DND-41 (cell line): ENCODE measurements around the gene ZNHIT6.

ENCODE experiments used
- ATAC-seq: fragments of 200-7000 bp; cut with Tn5 transposase; 3 replicates; pipeline ENCODE4 v1.9.1; 2021; ENCODE audit warnings: low read depth; ENCODE audit not compliant: insufficient read depth
- DNase-seq: peaks from one replicate; pipeline ENCODE4 v3.0.0-alpha.2; 2020
- H2AFZ ChIP-seq: 2 replicates; pipeline ENCODE4 v1.6.0; 2012; ENCODE audit warnings: low read depth, low read length
- H3K27ac ChIP-seq: 2 replicates; pipeline ENCODE4 v1.5.1; 2012; ENCODE audit warnings: low read length, inconsistent platforms
- H3K27me3 ChIP-seq: fragments of 200-600 bp; sonication (generic); 2 replicates; pipeline ENCODE4 v1.6.0; 2012; ENCODE audit warnings: low read length, mild to moderate bottlenecking, inconsistent platforms; ENCODE audit not compliant: insufficient read depth, poor library complexity
- H3K36me3 ChIP-seq: 2 replicates; pipeline ENCODE4 v1.5.1; 2012; ENCODE audit warnings: low read length, inconsistent platforms; ENCODE audit not compliant: insufficient read depth
- H3K4me1 ChIP-seq: 2 replicates; pipeline ENCODE4 v1.5.1; 2012; ENCODE audit warnings: mild to moderate bottlenecking, low read length; ENCODE audit not compliant: insufficient read depth
- H3K4me2 ChIP-seq: 2 replicates; pipeline ENCODE4 v1.6.0; 2012; ENCODE audit warnings: mild to moderate bottlenecking, moderate library complexity, low read length, inconsistent platforms; ENCODE audit not compliant: insufficient read depth
- H3K4me3 ChIP-seq, 2 experiments: fragments of 200-600 bp in 1 of 2; shearing (Covaris generic) in 1 of 2; 2 replicates each; pipeline ENCODE4 v1.5.1; 2012 to 2016; ENCODE audit warnings: inconsistent platforms in 2 of 2, low read length in 2 of 2, mild to moderate bottlenecking in 2 of 2, low read depth in 1 of 2, moderate library complexity in 1 of 2
- H3K79me2 ChIP-seq: 2 replicates; pipeline ENCODE4 v1.6.0; 2012; ENCODE audit warnings: low read length, inconsistent platforms; ENCODE audit not compliant: insufficient read depth
- H3K9ac ChIP-seq: 2 replicates; pipeline ENCODE4 v1.6.0; 2012; ENCODE audit warnings: low read depth, mild to moderate bottlenecking, inconsistent platforms, low read length, moderate library complexity
- H3K9me3 ChIP-seq: 2 replicates; pipeline ENCODE4 v1.5.1; 2012; ENCODE audit warnings: low read length, moderate library complexity, mild to moderate bottlenecking, inconsistent platforms; ENCODE audit not compliant: insufficient read depth, severe bottlenecking
- H4K20me1 ChIP-seq: 2 replicates; pipeline ENCODE4 v1.6.0; 2012; ENCODE audit warnings: low read length; ENCODE audit not compliant: insufficient read depth
- EZH2 ChIP-seq: IDR thresholded peaks from 3 replicates; pipeline ENCODE4 v1.6.1; 2012; ENCODE audit warnings: borderline replicate concordance, low read depth, mild to moderate bottlenecking, moderate library complexity, low read length, inconsistent platforms; ENCODE audit not compliant: severe bottlenecking
- TF ChIP-seq, protein P1 (sequence below): IDR thresholded peaks from 2 replicates; pipeline ENCODE4 v1.5.1; 2012; ENCODE audit warnings: borderline replicate concordance, low read length, moderate library complexity, mild to moderate bottlenecking; ENCODE audit not compliant: poor library complexity, severe bottlenecking; ENCODE audit errors: extremely low read depth

The ZNHIT6 gene

GRCh38 chr1:85659174-85659573, 49.1 kb downstream of the ZNHIT6 start:
- Histone ChIP-seq H4K20me1 (no peaks in the 10 kb centered on the region), H3K9ac (no peak overlapping the region), H3K4me1 (no peaks in the 10 kb centered on the region), H3K4me3 (no peak overlapping the region), H3K4me2 (no peak overlapping the region), H3K27me3 (no peaks in the 10 kb centered on the region), H3K9me3 (no peaks in the 10 kb centered on the region), H3K27ac (no peak overlapping the region), H2AFZ (no peak overlapping the region), H3K36me3 (peaks cover 30% of the 10 kb centered on the region), H3K79me2 (no peaks in the 10 kb centered on the region)
- no peak for TF ChIP-seq EZH2
- TF ChIP-seq, protein P1, sequence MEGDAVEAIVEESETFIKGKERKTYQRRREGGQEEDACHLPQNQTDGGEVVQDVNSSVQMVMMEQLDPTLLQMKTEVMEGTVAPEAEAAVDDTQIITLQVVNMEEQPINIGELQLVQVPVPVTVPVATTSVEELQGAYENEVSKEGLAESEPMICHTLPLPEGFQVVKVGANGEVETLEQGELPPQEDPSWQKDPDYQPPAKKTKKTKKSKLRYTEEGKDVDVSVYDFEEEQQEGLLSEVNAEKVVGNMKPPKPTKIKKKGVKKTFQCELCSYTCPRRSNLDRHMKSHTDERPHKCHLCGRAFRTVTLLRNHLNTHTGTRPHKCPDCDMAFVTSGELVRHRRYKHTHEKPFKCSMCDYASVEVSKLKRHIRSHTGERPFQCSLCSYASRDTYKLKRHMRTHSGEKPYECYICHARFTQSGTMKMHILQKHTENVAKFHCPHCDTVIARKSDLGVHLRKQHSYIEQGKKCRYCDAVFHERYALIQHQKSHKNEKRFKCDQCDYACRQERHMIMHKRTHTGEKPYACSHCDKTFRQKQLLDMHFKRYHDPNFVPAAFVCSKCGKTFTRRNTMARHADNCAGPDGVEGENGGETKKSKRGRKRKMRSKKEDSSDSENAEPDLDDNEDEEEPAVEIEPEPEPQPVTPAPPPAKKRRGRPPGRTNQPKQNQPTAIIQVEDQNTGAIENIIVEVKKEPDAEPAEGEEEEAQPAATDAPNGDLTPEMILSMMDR, result no peak
- no peak for ATAC-seq
- DNase-seq, result no peak

- Histone ChIP-seq H3K27ac (no peak overlapping the region), H3K27me3 (no peaks in the 10 kb centered on the region), H4K20me1 (no peaks in the 10 kb centered on the region), H3K36me3 (peaks cover 46% of the 10 kb centered on the region), H3K9ac (no peak overlapping the region), H3K79me2 (no peaks in the 10 kb centered on the region), H3K4me1 (no peaks in the 10 kb centered on the region), H3K4me3 (no peak overlapping the region), H2AFZ (no peak overlapping the region), H3K9me3 (no peaks in the 10 kb centered on the region), H3K4me2 (no peak overlapping the region)
- TF ChIP-seq EZH2, result no peak
- TF ChIP-seq, protein P1, result no peak
- DNase-seq, result no peak
- no peak for ATAC-seq
These were observed 51.3 kb downstream of the ZNHIT6 start for GRCh38 chr1:85656948-85657347.

DNA sequence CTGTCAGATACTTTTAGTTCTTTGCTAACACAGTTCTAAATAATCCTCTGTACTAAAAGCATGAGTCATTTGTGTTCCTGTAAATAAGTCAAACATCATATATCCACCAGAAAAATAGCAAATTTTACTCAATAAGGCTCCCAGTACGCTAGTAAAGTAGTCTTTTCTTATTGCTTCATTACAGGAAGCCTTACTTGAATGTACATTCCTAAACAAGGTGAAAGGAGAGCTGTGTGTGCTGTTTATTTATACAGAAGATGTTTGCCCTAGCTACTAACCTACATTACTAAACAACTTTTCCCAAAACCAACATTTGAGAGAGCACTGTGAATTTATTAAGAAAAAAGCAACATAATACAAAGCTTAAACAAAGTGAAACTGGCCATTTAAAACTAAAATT, 52.0 kb downstream of the ZNHIT6 start:
- Histone ChIP-seq H3K79me2 (no peaks in the 10 kb centered on the region), H3K9ac (no peak overlapping the region), H3K4me3 (no peak overlapping the region), H3K4me1 (no peaks in the 10 kb centered on the region), H3K27me3 (no peaks in the 10 kb centered on the region), H2AFZ (no peak overlapping the region), H3K36me3 (peaks cover 52% of the 10 kb centered on the region), H3K9me3 (no peaks in the 10 kb centered on the region), H3K27ac (no peak overlapping the region), H3K4me2 (no peak overlapping the region), H4K20me1 (no peaks in the 10 kb centered on the region)
- TF ChIP-seq, protein P1, result no peak
- TF ChIP-seq EZH2, result no peak
- DNase-seq (no peak), ATAC-seq (no peak)

- H3K27ac ChIP-seq, result no peak overlapping the region
- DNase-seq, result no peak
- no peak for ATAC-seq
- no peaks in the 10 kb centered on the region for H4K20me1 ChIP-seq
- no peaks in the 10 kb centered on the region for H3K9me3 ChIP-seq
- H3K27me3 ChIP-seq, result no peaks in the 10 kb centered on the region
- no peak overlapping the region for H3K4me3 ChIP-seq
- H3K36me3 ChIP-seq, result peaks cover 59% of the 10 kb centered on the region
- H3K4me2 ChIP-seq, result no peak overlapping the region
- no peak overlapping the region for H3K9ac ChIP-seq
- TF ChIP-seq EZH2, result no peak
- TF ChIP-seq, protein P1, result no peak
- H3K79me2 ChIP-seq, result no peaks in the 10 kb centered on the region
- no peaks in the 10 kb centered on the region for H3K4me1 ChIP-seq
- no peak overlapping the region for H2AFZ ChIP-seq
These were observed 52.9 kb downstream of the ZNHIT6 start for GRCh38 chr1:85655315-85655714.
